Stimulated activated CD4-positive, alpha-beta T cell treated with anti-CD3 and anti-CD28 coated beads, Interleukin-1b, Interleukin-23, amount 100 ng/mL, for 24 hours (primary cell): ENCODE measurements around the gene NPW.

ENCODE experiments used
- DNase-seq, 4 experiments: peaks; one replicate each; pipeline ENCODE4 v3.0.0-alpha.2; 2020; ENCODE audit warnings: low read depth in 4 of 4, low spot score in 1 of 4

NPW gene

GRCh38 chr16:2034696-2035430, 15.3 kb downstream of the NPW start:
- DNase-seq = no peak

- DNase-seq = no peak
These were observed 16.0 kb downstream of the NPW start for GRCh38 chr16:2035431-2036199.

GRCh38 chr16:2036200-2036966, 16.8 kb downstream of the NPW start:
- no peak for DNase-seq

GRCh38 chr16:2037115-2037514, 17.5 kb downstream of the NPW start:
- no peak for DNase-seq

GRCh38 chr16:2037647-2038381, 18.2 kb downstream of the NPW start:
- no peak for DNase-seq

GRCh38 chr16:2038382-2039231, 19.0 kb downstream of the NPW start:
- DNase-seq = no peak

GRCh38 chr16:2039274-2040031, 19.9 kb downstream of the NPW start:
- DNase-seq = no peak

GRCh38 chr16:2040041-2040786, 20.6 kb downstream of the NPW start:
- no peak for DNase-seq

GRCh38 chr16:2040787-2041522, 21.4 kb downstream of the NPW start:
- DNase-seq = no peak

- no peak for DNase-seq
These were observed 22.8 kb downstream of the NPW start for GRCh38 chr16:2042171-2042985.

- no peak for DNase-seq
These were observed 23.5 kb downstream of the NPW start for GRCh38 chr16:2042986-2043666.

GRCh38 chr16:2043667-2044451, 24.3 kb downstream of the NPW start:
- no peak for DNase-seq

GRCh38 chr16:2044541-2044940, 25.0 kb downstream of the NPW start:
- DNase-seq = no peak

- no peak for DNase-seq
These were observed 26.6 kb downstream of the NPW start for GRCh38 chr16:2045965-2046892.

GRCh38 chr16:2046893-2047329, 27.3 kb downstream of the NPW start:
- no peak for DNase-seq
